H1 (cell line): ENCODE results near the gene MITF.

Experiments
- CBX8 ChIP-seq: fragments of 300-800, 300-1000 bp; sonication (generic); IDR thresholded peaks from 2 replicates; pipeline ENCODE4 v1.7.1; 2016; ENCODE audit warnings: low read depth, low read length, borderline replicate concordance
- EZH2 ChIP-seq: fragments of 200-600 bp; sonication (generic); IDR thresholded peaks from 2 replicates; pipeline ENCODE4 v1.7.1; 2012; ENCODE audit warnings: low read depth, mild to moderate bottlenecking, moderate library complexity, low read length, inconsistent platforms; ENCODE audit not compliant: severe bottlenecking
- GABPA ChIP-seq: IDR thresholded peaks from 2 replicates; pipeline ENCODE4 v1.6.1; 2011; ENCODE audit warnings: mild to moderate bottlenecking, low read length, moderate library complexity, borderline replicate concordance; ENCODE audit not compliant: insufficient read depth
- HDAC2 ChIP-seq, 2 experiments: fragments of 300-600 bp in 1 of 2; sonication (generic) in 1 of 2; IDR thresholded peaks; 2 replicates each; pipeline ENCODE4 v1.6.1; 2011 to 2012; ENCODE audit warnings: low read depth in 2 of 2, low read length in 2 of 2, mild to moderate bottlenecking in 2 of 2, moderate library complexity in 2 of 2, borderline replicate concordance in 1 of 2, inconsistent platforms in 1 of 2
- JUN ChIP-seq: IDR thresholded peaks from 2 replicates; pipeline ENCODE4 v1.6.1; 2011; ENCODE audit warnings: low read depth, mild to moderate bottlenecking, improper control_type of control experiment, low read length
- POLR2A ChIP-seq, 2 experiments: IDR thresholded peaks; 1 replicate in 1 of 2; 2 replicates in 1 of 2; pipeline ENCODE4 v1.6.1; 2011; ENCODE audit warnings: low read depth in 2 of 2, low read length in 2 of 2, mild to moderate bottlenecking in 2 of 2; ENCODE audit errors: control extremely low read depth in 1 of 2
- POLR2AphosphoS5 ChIP-seq: IDR thresholded peaks from 2 replicates; pipeline ENCODE4 v1.6.1; 2011; ENCODE audit warnings: low read depth, low read length
- RAD21 ChIP-seq, 2 experiments: IDR thresholded peaks in 1 of 2; conservative IDR thresholded peaks in 1 of 2; 2 replicates each; pipeline ENCODE4 v1.6.1; 2011; ENCODE audit warnings: low read depth in 2 of 2, low read length in 2 of 2, improper control_type of control experiment in 1 of 2, inconsistent platforms in 1 of 2, mild to moderate bottlenecking in 1 of 2, moderate library complexity in 1 of 2
- TAF1 ChIP-seq: IDR thresholded peaks from 2 replicates; pipeline ENCODE4 v1.6.1; 2011; ENCODE audit warnings: mild to moderate bottlenecking, low read depth, low read length
- YY1 ChIP-seq: IDR thresholded peaks from 2 replicates; pipeline ENCODE4 v1.6.1; 2011; ENCODE audit warnings: low read depth, mild to moderate bottlenecking, low read length
- ZNF274 ChIP-seq: IDR thresholded peaks from 2 replicates; pipeline ENCODE4 v1.7.0; 2012; ENCODE audit warnings: low read length, borderline replicate concordance; ENCODE audit errors: extremely low read depth
- TF ChIP-seq, protein P1 (sequence below), 3 experiments: IDR thresholded peaks; 1 replicate in 2 of 3; 2 replicates in 1 of 3; pipeline versions ENCODE4 v1.5.1 to v1.6.1; 2011; ENCODE audit warnings: low read length in 3 of 3, mild to moderate bottlenecking in 3 of 3, inconsistent platforms in 2 of 3, low read depth in 1 of 3, moderate library complexity in 1 of 3; ENCODE audit not compliant: insufficient read depth in 1 of 3; ENCODE audit errors: control extremely low read depth in 1 of 3

DNA sequence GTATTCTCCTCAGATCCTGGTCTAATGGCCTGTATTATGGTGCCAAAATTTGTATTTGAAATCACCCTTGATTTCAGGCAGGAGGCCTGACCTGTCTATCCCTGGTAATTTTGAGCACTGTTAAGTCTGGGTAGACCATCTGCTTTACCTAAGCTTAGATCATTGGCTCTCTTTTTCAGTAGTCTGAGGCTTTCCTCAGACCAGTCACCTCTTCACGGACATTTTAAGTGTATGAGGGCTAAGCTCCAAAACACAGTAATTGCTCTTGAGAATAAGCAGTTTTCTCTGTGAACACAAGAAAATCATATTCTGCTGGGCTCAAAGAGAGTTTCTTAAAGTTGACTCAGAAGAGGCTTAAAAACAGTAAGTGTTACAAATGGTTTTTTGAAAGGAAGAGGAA lies 168.3 kb downstream of the MITF start:
- TF ChIP-seq POLR2A (IDR thresholded peaks at IDR 0.05; ENCODE audit: control extremely low read depth in 1 of 2, low read depth in 2 of 2, low read length in 2 of 2), result no peak
- no peak for TF ChIP-seq HDAC2 (IDR thresholded peaks at IDR 0.05; ENCODE audit: borderline replicate concordance in 1 of 2, low read depth in 2 of 2, low read length in 2 of 2)
- TF ChIP-seq JUN, result no peak
- TF ChIP-seq, protein P1, sequence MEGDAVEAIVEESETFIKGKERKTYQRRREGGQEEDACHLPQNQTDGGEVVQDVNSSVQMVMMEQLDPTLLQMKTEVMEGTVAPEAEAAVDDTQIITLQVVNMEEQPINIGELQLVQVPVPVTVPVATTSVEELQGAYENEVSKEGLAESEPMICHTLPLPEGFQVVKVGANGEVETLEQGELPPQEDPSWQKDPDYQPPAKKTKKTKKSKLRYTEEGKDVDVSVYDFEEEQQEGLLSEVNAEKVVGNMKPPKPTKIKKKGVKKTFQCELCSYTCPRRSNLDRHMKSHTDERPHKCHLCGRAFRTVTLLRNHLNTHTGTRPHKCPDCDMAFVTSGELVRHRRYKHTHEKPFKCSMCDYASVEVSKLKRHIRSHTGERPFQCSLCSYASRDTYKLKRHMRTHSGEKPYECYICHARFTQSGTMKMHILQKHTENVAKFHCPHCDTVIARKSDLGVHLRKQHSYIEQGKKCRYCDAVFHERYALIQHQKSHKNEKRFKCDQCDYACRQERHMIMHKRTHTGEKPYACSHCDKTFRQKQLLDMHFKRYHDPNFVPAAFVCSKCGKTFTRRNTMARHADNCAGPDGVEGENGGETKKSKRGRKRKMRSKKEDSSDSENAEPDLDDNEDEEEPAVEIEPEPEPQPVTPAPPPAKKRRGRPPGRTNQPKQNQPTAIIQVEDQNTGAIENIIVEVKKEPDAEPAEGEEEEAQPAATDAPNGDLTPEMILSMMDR (IDR thresholded peaks at IDR 0.05; ENCODE audit: control extremely low read depth in 1 of 3, insufficient read depth in 1 of 3, low read depth in 1 of 3, low read length in 3 of 3), result no peak
- TF ChIP-seq YY1, result no peak
- TF ChIP-seq CBX8, result no peak
- TF ChIP-seq GABPA, result no peak
- no peak for TF ChIP-seq TAF1
- no peak for TF ChIP-seq RAD21 (IDR thresholded peaks at IDR 0.05 in 1 of 2, conservative IDR thresholded peaks at IDR 0.05 in 1 of 2; ENCODE audit: low read depth in 2 of 2, low read length in 2 of 2)
- TF ChIP-seq POLR2AphosphoS5, result no peak
- no peak for TF ChIP-seq ZNF274
- TF ChIP-seq EZH2, result no peak
